Upper lobe of left lung (tissue), 6 donors: ENCODE measurements around the gene TLDC2. TPM values are rescaled to one million over a fixed set of nuclear protein-coding genes. Genes with fewer than 3 reads are reported as not detected.

Source experiments
- ATAC-seq, 2 donors: fragments of 200-7000 bp; cut with Tn5 transposase; one replicate each; pipeline ENCODE4 v1.9.1; 2022; ENCODE audit warnings: mild to moderate bottlenecking in 2 of 2, moderate library complexity in 2 of 2; ENCODE audit not compliant: low FRiP score in 2 of 2
- DNase-seq, 2 donors: peaks; one replicate each; pipeline ENCODE4 v3.0.0-alpha.2; 2019 to 2020
- H3K27ac ChIP-seq, 4 donors: fragments of 200-600 bp; sonication (generic); one replicate each; pipeline ENCODE4 v1.5.1; 2016 to 2019
- H3K27me3 ChIP-seq, 4 donors: fragments of 200-600 bp; sonication (generic); one replicate each; pipeline ENCODE4 v1.5.1; 2017 to 2019
- H3K36me3 ChIP-seq, 4 donors: fragments of 200-600 bp; sonication (generic); one replicate each; pipeline ENCODE4 v1.5.1; 2016 to 2019
- H3K4me1 ChIP-seq, 4 donors: fragments of 200-600 bp; sonication (generic); one replicate each; pipeline ENCODE4 v1.5.1; 2018 to 2019
- H3K4me3 ChIP-seq, 4 donors: fragments of 200-600 bp; sonication (generic); one replicate each; pipeline ENCODE4 v1.5.1; 2017 to 2019; ENCODE audit warnings: mild to moderate bottlenecking in 2 of 4, moderate library complexity in 1 of 4
- H3K9me3 ChIP-seq, 4 donors: fragments of 200-600 bp; sonication (generic); one replicate each; pipeline ENCODE4 v1.5.1; 2018 to 2019
- CTCF ChIP-seq, 6 experiments: fragments of 450-650 bp in 4 of 6; fragments of 200-600 bp in 2 of 6; sonication (generic) in 2 of 6; IDR thresholded peaks; one replicate each; pipeline ENCODE4 v1.5.1; 2016 to 2019; ENCODE audit warnings: antibody characterized with exemption in 6 of 6
- EP300 ChIP-seq, 4 donors: sonication (generic); formaldehyde crosslinking; IDR thresholded peaks; one replicate each; pipeline ENCODE4 v1.5.1; 2017; ENCODE audit warnings: antibody characterized with exemption in 4 of 4, control low read depth in 2 of 4
- POLR2A ChIP-seq, 4 donors: fragments of 450-650 bp; IDR thresholded peaks; one replicate each; pipeline ENCODE4 v1.5.1; 2016 to 2017; ENCODE audit warnings: antibody characterized with exemption in 4 of 4, mild to moderate bottlenecking in 2 of 4
- POLR2AphosphoS5 ChIP-seq, 2 donors: sonication (generic); formaldehyde crosslinking; IDR thresholded peaks; one replicate each; pipeline ENCODE4 v1.5.1; 2017; ENCODE audit warnings: antibody characterized with exemption in 2 of 2
- WGBS, 2 donors: methylation state at CpG; one replicate each; pipeline ENCODE4 v1.1.5; 2017 to 2018; 5-methylcytosine and 5-hydroxymethylcytosine counted together
- total RNA-seq, 6 donors: library from RNA; depleted of rRNA in 4 of 6; stranded (reverse); fragments of >200 nt in 4 of 6; gene quantifications; one replicate each; pipeline versions ENCODE4 v1.1.0 to v1.2.1, GENCODE V29; 2016 to 2021
- donor health status: DM: no; HTN: no; CAD: no; lungs with moderate emphysema.
- donor health status: DM: no; HTN: yes; CAD: no; lungs with severe emphysema.

TLDC2 gene
- total RNA-seq, 6 donors from 2014 or later: 0.31 to 1.3 (median 0.61) TPM; not detected in 3

DNA sequence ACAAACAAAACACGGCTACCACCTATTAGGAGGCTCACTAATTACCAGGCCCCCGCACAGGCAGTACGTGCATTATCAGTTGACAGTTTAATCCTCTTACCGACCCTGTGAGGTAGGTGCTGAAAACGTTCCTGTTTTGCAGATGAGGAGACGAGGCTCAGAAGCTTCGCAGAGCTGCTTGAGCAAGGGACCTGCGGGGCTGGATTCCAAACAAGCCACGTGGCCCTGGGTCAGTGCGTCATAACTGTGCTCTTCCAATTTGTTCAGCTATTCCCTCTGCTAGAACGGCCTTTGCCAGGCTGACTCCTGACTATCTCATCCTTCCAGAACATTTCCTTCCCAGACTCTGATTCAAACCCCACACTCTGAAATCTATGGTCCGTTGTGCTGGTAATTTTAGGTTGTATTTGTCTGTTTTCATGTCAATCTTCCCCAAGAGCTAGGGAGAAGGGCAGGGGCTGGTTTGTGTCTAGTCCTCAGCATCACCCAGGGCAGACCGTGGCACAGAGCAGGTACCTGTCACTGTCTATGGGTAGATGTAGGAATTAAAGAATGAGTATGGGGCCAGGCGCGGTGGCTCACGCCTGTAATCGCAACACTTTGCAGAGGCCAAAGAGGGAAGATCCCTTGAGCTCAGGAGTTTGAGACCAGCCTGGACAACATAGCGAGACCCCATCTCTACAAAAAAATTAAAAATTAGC, 28.8 kb upstream of the TLDC2 start:
- peak overlapping the region; percentile 77 to 83 (median 80) for H3K27ac ChIP-seq
- TF ChIP-seq POLR2AphosphoS5 (IDR thresholded peaks at IDR 0.05): peak in 1 of 2 donors; percentile 37
- no peak for TF ChIP-seq POLR2A (IDR thresholded peaks at IDR 0.05)
- DNase-seq (peak in 1 of 2 donors; percentile 40), ATAC-seq (peak; percentile 41 to 85)
- WGBS, 2 donors: 70 to 76% methylated on average over 15 to 18 of the region's 18 CpGs
- no peak overlapping the region for H3K4me3 ChIP-seq
- peaks cover 41 to 66% (median 53%) of the 10 kb centered on the region in 4 donors for H3K4me1 ChIP-seq
- no peaks in the 10 kb centered on the region for H3K27me3 ChIP-seq
- no peaks in the 10 kb centered on the region for H3K36me3 ChIP-seq
- H3K9me3 ChIP-seq: no peaks in the 10 kb centered on the region

DNA sequence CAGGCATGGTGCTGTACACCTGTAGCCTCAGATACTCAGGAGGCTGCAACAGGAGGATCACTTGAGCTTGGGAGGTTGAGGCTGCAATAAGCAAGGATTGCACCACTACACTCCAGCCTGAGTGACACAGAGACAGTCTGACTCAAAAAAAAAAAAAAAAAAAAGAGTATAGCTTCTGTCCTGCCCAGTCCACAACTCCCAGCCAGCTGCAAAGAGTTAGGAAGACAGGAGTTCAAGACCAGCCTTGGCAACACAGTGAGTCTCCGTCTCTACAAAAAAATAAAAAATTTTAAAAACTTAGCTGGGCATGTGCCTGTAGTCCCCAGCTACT, 28.3 kb upstream of the TLDC2 start:
- WGBS, 2 donors: 71 to 75% methylated on average over 1 of the region's 1 CpG
- H3K27me3 ChIP-seq: no peaks in the 10 kb centered on the region
- ATAC-seq: peak in 1 of 2 donors; percentile 21
- no peaks in the 10 kb centered on the region for H3K36me3 ChIP-seq
- no peaks in the 10 kb centered on the region for H3K9me3 ChIP-seq
- no peak for DNase-seq
- H3K27ac ChIP-seq: peak overlapping the region; percentile 77 to 83 (median 80)
- H3K4me3 ChIP-seq: no peak overlapping the region
- H3K4me1 ChIP-seq: peaks cover 45 to 65% (median 53%) of the 10 kb centered on the region in 4 donors
- no peak for TF ChIP-seq POLR2AphosphoS5 (IDR thresholded peaks at IDR 0.05)
- TF ChIP-seq CTCF (IDR thresholded peaks at IDR 0.05): no peak
- TF ChIP-seq EP300 (IDR thresholded peaks at IDR 0.05): no peak
- no peak for TF ChIP-seq POLR2A (IDR thresholded peaks at IDR 0.05)

- no peaks in the 10 kb centered on the region for H3K9me3 ChIP-seq
- H3K4me3 ChIP-seq: no peak overlapping the region
- 48 to 59% methylated on average over 6 of the region's 6 CpGs for WGBS, 2 donors
These were observed 27.8 kb upstream of the TLDC2 start for GRCh38 chr20:36848078-36848660.

DNA sequence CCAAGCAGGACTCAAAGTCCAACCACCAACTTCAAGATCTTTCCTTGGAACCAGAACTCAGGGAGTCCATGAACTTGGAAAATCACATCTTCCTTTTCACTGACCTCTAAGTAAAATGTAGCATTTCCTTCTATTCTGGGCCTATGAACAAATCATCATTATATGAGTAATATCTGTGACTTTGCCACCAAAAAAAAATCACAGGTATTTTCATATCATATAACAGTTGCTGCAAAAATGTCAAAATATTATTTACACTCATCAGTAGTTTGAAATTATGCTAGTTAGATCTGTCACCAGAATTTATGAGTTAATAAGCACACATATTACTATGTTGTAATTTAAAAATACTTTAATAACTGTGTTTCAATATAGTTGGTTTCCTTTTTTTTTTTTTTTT, 27.3 kb upstream of the TLDC2 start:
- Histone ChIP-seq H3K4me3 (no peak overlapping the region), H3K9me3 (no peaks in the 10 kb centered on the region), H3K27ac (peak overlapping the region; percentile 77 to 83 (median 80)), H3K36me3 (no peaks in the 10 kb centered on the region), H3K4me1 (peaks cover 42 to 63% (median 50%) of the 10 kb centered on the region in 4 donors), H3K27me3 (no peaks in the 10 kb centered on the region)
- ATAC-seq (no peak), DNase-seq (no peak)
- TF ChIP-seq POLR2A (IDR thresholded peaks at IDR 0.05) (no peak), POLR2AphosphoS5 (IDR thresholded peaks at IDR 0.05) (no peak), CTCF (IDR thresholded peaks at IDR 0.05) (no peak), EP300 (IDR thresholded peaks at IDR 0.05) (no peak)

More at GRCh38 chr20:36848078-36848660, 27.8 kb upstream of the TLDC2 start:
- H3K4me1 ChIP-seq: peaks cover 43 to 63% (median 51%) of the 10 kb centered on the region in 4 donors
- H3K27me3 ChIP-seq: no peaks in the 10 kb centered on the region
- H3K27ac ChIP-seq: peak overlapping the region; percentile 77 to 83 (median 80)
- DNase-seq (no peak), ATAC-seq (peak; percentile 38 to 78)
- TF ChIP-seq POLR2AphosphoS5 (IDR thresholded peaks at IDR 0.05) (no peak), POLR2A (IDR thresholded peaks at IDR 0.05) (no peak), CTCF (IDR thresholded peaks at IDR 0.05) (no peak), EP300 (IDR thresholded peaks at IDR 0.05) (no peak)
- no peaks in the 10 kb centered on the region for H3K36me3 ChIP-seq

DNA sequence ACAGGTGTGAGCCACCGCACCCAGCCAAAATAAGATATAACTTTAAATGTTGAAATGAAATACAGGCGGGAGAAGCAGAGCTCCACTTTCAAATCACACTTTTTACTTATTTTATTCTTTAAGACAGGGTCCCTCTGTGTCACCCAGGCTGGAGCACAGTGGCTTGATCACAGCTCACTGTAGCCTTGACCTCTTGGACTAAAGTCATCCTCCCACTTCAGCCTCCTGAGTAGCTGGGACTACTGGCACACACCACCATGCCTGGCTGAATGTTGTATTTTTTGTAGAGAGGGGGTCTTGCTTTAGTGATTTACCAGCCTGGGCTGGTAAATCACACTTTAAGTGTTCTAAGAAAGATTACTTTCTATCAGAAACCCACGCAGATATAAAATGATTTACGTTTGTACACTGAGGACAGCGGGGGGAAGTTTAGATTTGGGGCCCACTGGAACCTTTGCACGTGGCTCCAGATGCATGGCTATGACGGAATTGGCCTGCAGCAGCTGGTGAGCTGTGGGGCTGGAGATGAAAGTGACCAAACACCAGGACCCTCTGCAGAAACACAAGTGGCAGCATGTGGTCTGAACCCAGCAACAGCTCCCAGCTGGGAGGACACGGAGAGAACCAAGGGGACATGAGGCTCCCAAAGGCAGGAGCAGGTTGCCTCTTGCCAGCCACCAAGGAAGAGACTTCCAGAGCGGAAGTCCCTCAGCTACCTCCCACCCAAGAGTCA, 26.4 kb upstream of the TLDC2 start:
- Histone ChIP-seq H3K4me1 (peaks cover 46 to 65% (median 52%) of the 10 kb centered on the region in 4 donors), H3K9me3 (no peaks in the 10 kb centered on the region), H3K27me3 (no peaks in the 10 kb centered on the region), H3K27ac (peak overlapping the region; percentile 10 to 83 (median 80)), H3K4me3 (no peak overlapping the region), H3K36me3 (no peaks in the 10 kb centered on the region)
- WGBS, 2 donors: 90 to 91% methylated on average over 8 to 9 of the region's 9 CpGs
- ATAC-seq (no peak), DNase-seq (no peak)
- TF ChIP-seq POLR2AphosphoS5 (IDR thresholded peaks at IDR 0.05): peak in 1 of 2 donors; percentile 7
- TF ChIP-seq CTCF (IDR thresholded peaks at IDR 0.05): no peak
- TF ChIP-seq POLR2A (IDR thresholded peaks at IDR 0.05): no peak
- no peak for TF ChIP-seq EP300 (IDR thresholded peaks at IDR 0.05)
